Brain microvascular endothelial cell (primary cell): Measurements from ENCODE around the gene PLIN5.

Experiments used
- DNase-seq: peaks from one replicate; pipeline ENCODE4 v3.0.0-alpha.2; 2020
- H3K27ac ChIP-seq: fragments of 250-450 bp; sonication (Bioruptor Pico); 2 replicates; pipeline ENCODE4 v1.5.1; 2020; ENCODE audit warnings: mild to moderate bottlenecking, moderate library complexity
- H3K27me3 ChIP-seq: fragments of 250-450 bp; sonication (Bioruptor Pico); replicated peaks from 2 replicates; pipeline ENCODE4 v1.5.1; 2020; ENCODE audit warnings: mild to moderate bottlenecking
- H3K36me3 ChIP-seq: fragments of 250-450 bp; sonication (Bioruptor Pico); replicated peaks from 2 replicates; pipeline ENCODE4 v1.5.1; 2020; ENCODE audit warnings: mild to moderate bottlenecking
- H3K4me3 ChIP-seq: 2 replicates; pipeline ENCODE4 v1.5.1; 2011; ENCODE audit warnings: low read depth, mild to moderate bottlenecking, control low read depth, low read length, moderate library complexity
- in situ Hi-C: cut with HindIII; loops from 2 replicates; pipeline ENCODE4 v1.10.0; 2017; ENCODE audit warnings: low sequenced_read_pairs, low pct_ligation_motif_present
- TF ChIP-seq, protein P1 (sequence below): IDR thresholded peaks from 2 replicates; pipeline ENCODE4 v1.5.1; 2011; ENCODE audit warnings: low read depth, mild to moderate bottlenecking, moderate library complexity, low read length, control low read depth, inconsistent platforms; ENCODE audit errors: missing control alignments

PLIN5 gene

DNA sequence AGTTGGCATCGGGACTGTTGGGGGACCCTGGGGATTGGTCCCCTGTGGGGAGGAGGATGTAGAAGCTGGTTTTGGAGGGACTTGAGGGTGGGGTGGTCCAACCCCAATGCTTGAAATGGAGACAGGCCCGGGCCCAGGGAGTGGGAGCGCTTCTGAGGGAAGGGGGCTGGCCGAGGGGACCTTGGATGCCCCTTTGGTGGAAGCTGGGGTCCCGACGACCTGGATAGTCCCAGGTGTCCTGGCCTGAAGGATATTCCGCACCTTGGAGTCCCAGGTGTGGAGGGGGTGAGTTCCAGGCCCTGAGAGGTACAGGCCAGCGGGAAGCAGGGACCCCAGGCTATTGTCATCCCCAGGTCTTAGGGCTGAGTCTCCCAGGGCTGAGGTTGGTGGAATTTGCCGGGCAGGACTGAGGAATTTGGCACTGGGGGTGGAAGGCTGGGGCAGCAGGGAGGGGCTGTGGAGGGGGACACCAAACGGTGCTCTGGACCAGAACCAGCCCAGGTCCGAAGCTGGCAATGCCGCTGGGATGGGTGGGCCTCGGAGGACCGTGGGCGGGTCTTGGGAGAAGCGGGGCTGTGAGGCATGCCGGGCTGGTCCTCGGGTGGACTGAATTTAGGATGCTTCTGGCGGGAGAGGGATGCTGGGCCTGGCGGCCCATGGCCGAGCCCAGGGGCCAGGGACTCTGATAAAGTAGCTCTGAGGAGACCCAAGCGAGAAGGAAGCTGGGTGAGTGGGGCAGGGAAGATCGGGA lies 61.1 kb downstream of the PLIN5 start:
- Histone ChIP-seq H3K36me3 (peaks cover 31% of the 10 kb centered on the region), H3K4me3 (peak overlapping the region; percentile 75), H3K27ac (no peak overlapping the region), H3K27me3 (no peaks in the 10 kb centered on the region)
- in situ Hi-C loops, result no loop called here
- no peak for DNase-seq
- TF ChIP-seq, protein P1, sequence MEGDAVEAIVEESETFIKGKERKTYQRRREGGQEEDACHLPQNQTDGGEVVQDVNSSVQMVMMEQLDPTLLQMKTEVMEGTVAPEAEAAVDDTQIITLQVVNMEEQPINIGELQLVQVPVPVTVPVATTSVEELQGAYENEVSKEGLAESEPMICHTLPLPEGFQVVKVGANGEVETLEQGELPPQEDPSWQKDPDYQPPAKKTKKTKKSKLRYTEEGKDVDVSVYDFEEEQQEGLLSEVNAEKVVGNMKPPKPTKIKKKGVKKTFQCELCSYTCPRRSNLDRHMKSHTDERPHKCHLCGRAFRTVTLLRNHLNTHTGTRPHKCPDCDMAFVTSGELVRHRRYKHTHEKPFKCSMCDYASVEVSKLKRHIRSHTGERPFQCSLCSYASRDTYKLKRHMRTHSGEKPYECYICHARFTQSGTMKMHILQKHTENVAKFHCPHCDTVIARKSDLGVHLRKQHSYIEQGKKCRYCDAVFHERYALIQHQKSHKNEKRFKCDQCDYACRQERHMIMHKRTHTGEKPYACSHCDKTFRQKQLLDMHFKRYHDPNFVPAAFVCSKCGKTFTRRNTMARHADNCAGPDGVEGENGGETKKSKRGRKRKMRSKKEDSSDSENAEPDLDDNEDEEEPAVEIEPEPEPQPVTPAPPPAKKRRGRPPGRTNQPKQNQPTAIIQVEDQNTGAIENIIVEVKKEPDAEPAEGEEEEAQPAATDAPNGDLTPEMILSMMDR, result no peak

DNA sequence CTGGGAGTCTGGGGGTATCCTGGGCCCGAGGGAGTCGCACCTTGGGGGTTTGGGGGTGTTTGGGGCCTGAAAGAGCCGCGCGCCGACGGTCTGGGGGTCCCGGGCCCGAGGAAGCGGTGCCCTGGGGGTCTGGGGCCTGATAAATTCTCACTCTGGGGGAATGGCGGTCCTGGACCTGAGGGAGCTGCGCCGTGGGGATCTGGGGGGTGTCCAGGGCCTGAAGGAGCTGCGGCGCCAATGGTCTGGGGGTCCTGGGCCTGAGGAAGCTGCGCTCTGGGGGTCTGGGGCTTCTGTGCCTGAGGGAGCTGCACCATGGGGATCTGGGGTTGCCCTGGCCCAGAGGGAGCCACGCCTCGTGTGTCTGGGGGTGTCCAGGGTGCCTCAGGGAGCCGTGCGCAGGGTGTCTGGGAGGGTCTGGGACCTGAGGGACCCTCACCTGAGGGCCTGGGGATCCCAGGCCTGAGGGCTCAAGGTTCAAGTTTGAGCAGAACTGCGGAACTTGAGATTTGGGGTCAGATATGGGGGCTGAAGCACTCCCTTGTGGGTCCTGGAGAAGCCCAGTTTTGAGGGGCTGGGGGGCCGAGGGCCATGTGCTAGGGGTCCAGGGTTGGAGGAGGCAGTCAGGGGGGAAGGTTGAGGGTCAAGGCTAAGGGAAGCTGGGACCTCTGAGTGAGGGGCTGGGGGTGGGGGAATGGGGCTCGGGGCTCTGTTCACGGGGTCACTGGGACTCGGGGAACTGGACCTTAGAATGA lies 61.8 kb downstream of the PLIN5 start:
- Histone ChIP-seq H3K4me3 (peak overlapping the region; percentile 75), H3K27ac (peak overlapping the region; percentile 20), H3K27me3 (no peaks in the 10 kb centered on the region), H3K36me3 (peaks cover 23% of the 10 kb centered on the region)
- in situ Hi-C loops, result no loop called here
- no peak for DNase-seq
- TF ChIP-seq, protein P1, result no peak
